ENCODE data around the gene HSPB8. TPM values are rescaled to one million over a fixed set of nuclear protein-coding genes. Genes with fewer than 3 reads are reported as not detected.

The HSPB8 gene
- total RNA-seq, 2 donors from 2014 or later, result 14.8 to 22.7 TPM

GRCh38 chr12:119222222-119222951, 43.7 kb downstream of the HSPB8 start:
- Histone ChIP-seq H3K4me1 (no peaks in the 10 kb centered on the region), H3K27me3 (no peaks in the 10 kb centered on the region), H3K9me3 (no peaks in the 10 kb centered on the region), H3K4me3 (no peak overlapping the region), H3K27ac (no peak overlapping the region), H3K36me3 (replicated peaks in 1 of 2; ENCODE audit: insufficient read depth in 1 of 2, low read depth in 2 of 2) (no peaks in the 10 kb centered on the region)
- no peak for ATAC-seq
- DNase-seq, result no peak
- intact Hi-C loops (cut with DNase I), result no loop called here
- TF ChIP-seq POLR2A (IDR thresholded peaks at IDR 0.05) (no peak), CTCF (IDR thresholded peaks at IDR 0.05) (no peak)
- WGBS, 2 donors, result 51 to 54% methylated on average over 5 of the region's 5 CpGs

DNA sequence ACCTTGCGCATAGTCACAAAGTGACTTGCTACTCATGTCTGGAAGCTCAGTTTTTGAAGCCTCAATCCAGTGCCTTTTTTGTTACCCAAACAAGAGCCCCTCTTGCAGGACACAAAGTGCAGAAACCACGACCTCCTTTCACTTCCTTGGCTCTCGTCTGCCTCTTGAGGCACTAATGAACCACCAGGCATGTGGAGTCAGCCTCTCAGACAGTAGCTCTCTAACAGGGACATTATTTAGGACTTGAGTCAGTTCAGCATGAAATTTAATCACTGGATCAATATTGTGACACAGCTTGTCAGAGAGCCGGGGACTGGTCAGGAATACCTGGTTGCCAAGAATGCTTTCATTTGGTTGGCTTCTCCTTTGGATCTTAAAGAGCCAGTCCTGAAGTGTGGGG, 46.7 kb downstream of the HSPB8 start:
- ATAC-seq, result no peak
- intact Hi-C loops (cut with DNase I), result no loop called here
- no peaks in the 10 kb centered on the region for H3K9me3 ChIP-seq
- H3K4me1 ChIP-seq, result no peaks in the 10 kb centered on the region
- TF ChIP-seq CTCF (IDR thresholded peaks at IDR 0.05) (no peak), POLR2A (IDR thresholded peaks at IDR 0.05) (no peak)
- no peaks in the 10 kb centered on the region for H3K27me3 ChIP-seq
- H3K4me3 ChIP-seq, result no peak overlapping the region
- WGBS, 2 donors, result 21 to 29% methylated on average over 4 of the region's 4 CpGs
- H3K27ac ChIP-seq, result no peak overlapping the region
- no peaks in the 10 kb centered on the region for H3K36me3 ChIP-seq (replicated peaks in 1 of 2; ENCODE audit: insufficient read depth in 1 of 2, low read depth in 2 of 2)
- DNase-seq, result no peak

DNA sequence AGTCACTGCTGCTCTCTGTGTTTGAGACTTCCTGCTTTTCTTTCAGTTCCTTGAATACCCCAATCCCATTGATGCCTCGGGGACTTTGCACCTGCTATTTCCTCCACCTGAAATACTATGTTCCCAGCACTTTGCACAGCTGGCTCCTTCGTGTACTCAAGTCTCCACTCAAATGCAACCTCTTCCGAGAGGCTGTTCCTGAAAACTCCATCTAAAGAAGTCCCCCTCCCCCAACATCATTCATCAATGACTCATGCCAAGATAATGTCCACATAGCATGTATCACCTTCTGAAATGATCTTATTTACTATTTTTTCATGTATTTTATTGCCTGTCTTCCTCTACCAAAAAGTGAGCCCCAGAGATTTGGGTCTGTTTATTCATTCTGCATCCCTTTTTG, 48.6 kb downstream of the HSPB8 start:
- Histone ChIP-seq H3K9me3 (no peaks in the 10 kb centered on the region), H3K27ac (no peak overlapping the region), H3K27me3 (no peaks in the 10 kb centered on the region), H3K4me3 (no peak overlapping the region), H3K36me3 (replicated peaks in 1 of 2; ENCODE audit: insufficient read depth in 1 of 2, low read depth in 2 of 2) (no peaks in the 10 kb centered on the region), H3K4me1 (no peaks in the 10 kb centered on the region)
- ATAC-seq, result no peak
- no peak for DNase-seq
- WGBS, 2 donors, result 36 to 39% methylated on average over 3 of the region's 3 CpGs
- intact Hi-C loops (cut with DNase I), result no loop called here
- no peak for TF ChIP-seq CTCF (IDR thresholded peaks at IDR 0.05)
- no peak for TF ChIP-seq POLR2A (IDR thresholded peaks at IDR 0.05)

GRCh38 chr12:119229205-119229604, 50.5 kb downstream of the HSPB8 start:
- no peak for DNase-seq
- intact Hi-C loops (cut with DNase I), result no loop called here
- no peak for ATAC-seq
- Histone ChIP-seq H3K4me3 (no peak overlapping the region), H3K27me3 (no peaks in the 10 kb centered on the region), H3K27ac (no peak overlapping the region), H3K4me1 (no peaks in the 10 kb centered on the region), H3K36me3 (replicated peaks in 1 of 2; ENCODE audit: insufficient read depth in 1 of 2, low read depth in 2 of 2) (no peaks in the 10 kb centered on the region), H3K9me3 (no peaks in the 10 kb centered on the region)
- WGBS, 2 donors, result 91 to 93% methylated on average over 2 of the region's 2 CpGs
- no peak for TF ChIP-seq POLR2A (IDR thresholded peaks at IDR 0.05)
- no peak for TF ChIP-seq CTCF (IDR thresholded peaks at IDR 0.05)

DNA sequence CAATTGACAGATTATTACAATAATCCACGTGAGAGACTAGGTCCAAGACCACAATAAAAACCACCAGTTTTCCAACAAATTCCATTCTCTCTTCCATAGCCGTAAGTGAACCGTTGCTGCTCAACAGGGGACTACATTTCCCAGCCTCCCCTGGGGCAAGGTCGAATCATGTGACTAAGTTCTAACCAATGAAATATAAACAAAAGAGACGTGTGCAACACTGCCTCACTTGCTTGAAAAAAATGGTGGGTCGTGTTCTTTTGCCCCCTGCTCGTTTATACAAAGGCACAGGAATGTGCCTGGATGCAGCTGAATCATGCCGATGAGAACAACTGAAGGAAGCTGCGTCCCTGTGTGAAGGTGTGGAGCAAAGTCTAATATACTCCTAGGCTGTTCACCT, 51.1 kb downstream of the HSPB8 start:
- Histone ChIP-seq H3K9me3 (no peaks in the 10 kb centered on the region), H3K4me1 (no peaks in the 10 kb centered on the region), H3K27ac (no peak overlapping the region), H3K4me3 (no peak overlapping the region), H3K36me3 (replicated peaks in 1 of 2; ENCODE audit: insufficient read depth in 1 of 2, low read depth in 2 of 2) (no peaks in the 10 kb centered on the region), H3K27me3 (no peaks in the 10 kb centered on the region)
- TF ChIP-seq CTCF (IDR thresholded peaks at IDR 0.05) (no peak), POLR2A (IDR thresholded peaks at IDR 0.05) (no peak)
- DNase-seq (peak in 2 of 4 donors; percentile 7 to 14), ATAC-seq (no peak)
- WGBS, 2 donors, result 15 to 22% methylated on average over 9 of the region's 9 CpGs
- intact Hi-C loops (cut with DNase I), result no loop called here

Measured in body of pancreas (tissue), 4 donors.